ENCODE measurements around the gene HOXA9.

DNA sequence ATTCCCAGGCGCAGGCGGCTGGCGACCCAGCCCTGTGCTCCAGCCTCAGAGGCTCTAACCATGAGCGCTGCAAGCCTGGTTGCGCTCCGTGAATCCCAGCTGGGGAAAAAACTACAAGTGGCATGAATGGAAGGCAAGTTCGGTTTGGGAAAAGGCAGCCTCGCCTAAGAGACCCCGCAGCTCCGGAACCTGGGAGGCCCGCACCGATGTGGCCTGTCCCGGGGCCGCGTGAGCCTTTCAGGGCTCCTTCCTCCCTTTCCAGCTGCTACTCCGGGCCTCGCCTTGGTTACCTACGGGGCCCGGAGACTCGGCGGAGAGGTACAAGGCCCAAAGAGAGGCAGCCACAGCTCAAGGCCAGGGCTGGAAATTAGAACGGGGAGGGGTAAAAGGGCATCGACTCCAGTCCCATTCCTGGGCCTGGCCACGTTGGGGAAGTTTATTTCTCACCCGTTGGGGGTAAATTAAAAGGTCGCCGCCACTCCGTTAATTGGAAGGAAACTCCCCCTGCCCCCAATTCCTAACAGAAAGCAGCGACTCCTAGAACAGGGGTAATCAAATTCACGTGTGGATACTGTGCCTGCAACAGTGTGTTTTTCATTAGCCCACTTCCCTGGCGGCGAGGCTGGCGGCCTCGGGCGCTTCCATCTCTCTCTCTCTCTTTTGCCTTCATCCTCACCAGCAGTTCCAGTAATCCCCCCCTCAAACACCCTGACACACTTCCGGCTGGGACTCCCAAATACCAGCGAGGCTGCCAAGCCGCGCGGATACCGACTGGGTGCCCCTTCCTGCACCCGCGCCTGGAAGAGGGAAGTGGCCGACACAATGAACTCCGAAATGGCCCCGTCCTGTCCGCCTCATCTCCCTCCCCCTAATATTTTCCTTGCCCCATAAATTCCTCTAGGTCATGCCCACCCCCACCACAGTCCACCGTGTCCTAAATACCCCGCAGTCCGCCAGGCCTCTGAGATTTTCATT, 1.5 kb upstream of the HOXA9 start:
- TF ChIP-seq POLR2AphosphoS5 (IDR thresholded peaks at IDR 0.05; ENCODE audit: low read depth), result no peak
- TF ChIP-seq, protein P1, sequence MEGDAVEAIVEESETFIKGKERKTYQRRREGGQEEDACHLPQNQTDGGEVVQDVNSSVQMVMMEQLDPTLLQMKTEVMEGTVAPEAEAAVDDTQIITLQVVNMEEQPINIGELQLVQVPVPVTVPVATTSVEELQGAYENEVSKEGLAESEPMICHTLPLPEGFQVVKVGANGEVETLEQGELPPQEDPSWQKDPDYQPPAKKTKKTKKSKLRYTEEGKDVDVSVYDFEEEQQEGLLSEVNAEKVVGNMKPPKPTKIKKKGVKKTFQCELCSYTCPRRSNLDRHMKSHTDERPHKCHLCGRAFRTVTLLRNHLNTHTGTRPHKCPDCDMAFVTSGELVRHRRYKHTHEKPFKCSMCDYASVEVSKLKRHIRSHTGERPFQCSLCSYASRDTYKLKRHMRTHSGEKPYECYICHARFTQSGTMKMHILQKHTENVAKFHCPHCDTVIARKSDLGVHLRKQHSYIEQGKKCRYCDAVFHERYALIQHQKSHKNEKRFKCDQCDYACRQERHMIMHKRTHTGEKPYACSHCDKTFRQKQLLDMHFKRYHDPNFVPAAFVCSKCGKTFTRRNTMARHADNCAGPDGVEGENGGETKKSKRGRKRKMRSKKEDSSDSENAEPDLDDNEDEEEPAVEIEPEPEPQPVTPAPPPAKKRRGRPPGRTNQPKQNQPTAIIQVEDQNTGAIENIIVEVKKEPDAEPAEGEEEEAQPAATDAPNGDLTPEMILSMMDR (IDR thresholded peaks at IDR 0.05; ENCODE audit: insufficient read depth, low read length), result no peak
- no peak for TF ChIP-seq GABPA (IDR thresholded peaks at IDR 0.05; ENCODE audit: low read depth)
- TF ChIP-seq, protein P2, sequence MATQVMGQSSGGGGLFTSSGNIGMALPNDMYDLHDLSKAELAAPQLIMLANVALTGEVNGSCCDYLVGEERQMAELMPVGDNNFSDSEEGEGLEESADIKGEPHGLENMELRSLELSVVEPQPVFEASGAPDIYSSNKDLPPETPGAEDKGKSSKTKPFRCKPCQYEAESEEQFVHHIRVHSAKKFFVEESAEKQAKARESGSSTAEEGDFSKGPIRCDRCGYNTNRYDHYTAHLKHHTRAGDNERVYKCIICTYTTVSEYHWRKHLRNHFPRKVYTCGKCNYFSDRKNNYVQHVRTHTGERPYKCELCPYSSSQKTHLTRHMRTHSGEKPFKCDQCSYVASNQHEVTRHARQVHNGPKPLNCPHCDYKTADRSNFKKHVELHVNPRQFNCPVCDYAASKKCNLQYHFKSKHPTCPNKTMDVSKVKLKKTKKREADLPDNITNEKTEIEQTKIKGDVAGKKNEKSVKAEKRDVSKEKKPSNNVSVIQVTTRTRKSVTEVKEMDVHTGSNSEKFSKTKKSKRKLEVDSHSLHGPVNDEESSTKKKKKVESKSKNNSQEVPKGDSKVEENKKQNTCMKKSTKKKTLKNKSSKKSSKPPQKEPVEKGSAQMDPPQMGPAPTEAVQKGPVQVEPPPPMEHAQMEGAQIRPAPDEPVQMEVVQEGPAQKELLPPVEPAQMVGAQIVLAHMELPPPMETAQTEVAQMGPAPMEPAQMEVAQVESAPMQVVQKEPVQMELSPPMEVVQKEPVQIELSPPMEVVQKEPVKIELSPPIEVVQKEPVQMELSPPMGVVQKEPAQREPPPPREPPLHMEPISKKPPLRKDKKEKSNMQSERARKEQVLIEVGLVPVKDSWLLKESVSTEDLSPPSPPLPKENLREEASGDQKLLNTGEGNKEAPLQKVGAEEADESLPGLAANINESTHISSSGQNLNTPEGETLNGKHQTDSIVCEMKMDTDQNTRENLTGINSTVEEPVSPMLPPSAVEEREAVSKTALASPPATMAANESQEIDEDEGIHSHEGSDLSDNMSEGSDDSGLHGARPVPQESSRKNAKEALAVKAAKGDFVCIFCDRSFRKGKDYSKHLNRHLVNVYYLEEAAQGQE (IDR thresholded peaks at IDR 0.05; ENCODE audit: insufficient replicate concordance, low read depth), result no peak
